NB4 (cell line): Measurements from ENCODE around the gene RAPGEF5.
A peak's percentile ranks its signal among the peaks of the same experiment; 100 is the strongest.

Experiments
- DNase-seq: peaks from one replicate; pipeline ENCODE4 v3.0.0; 2010; ENCODE audit warnings: low read depth
- H3K4me3 ChIP-seq: one replicate; pipeline ENCODE4 v1.5.1; 2011; ENCODE audit warnings: mild to moderate bottlenecking, low read depth, low read length, moderate library complexity
- CTCF ChIP-seq: IDR thresholded peaks from one replicate; pipeline ENCODE4 v1.5.1; 2012; ENCODE audit warnings: low read depth, low read length
- MYC ChIP-seq: IDR thresholded peaks from 2 replicates; pipeline ENCODE4 v1.6.1; 2011; ENCODE audit warnings: low read depth, low read length
- POLR2A ChIP-seq: IDR thresholded peaks from 2 replicates; pipeline ENCODE4 v1.6.1; 2011; ENCODE audit warnings: mild to moderate bottlenecking; ENCODE audit not compliant: insufficient read length; ENCODE audit errors: extremely low read depth
- TF ChIP-seq, protein P1 (sequence below): IDR thresholded peaks from 2 replicates; pipeline ENCODE4 v1.6.1; 2011; ENCODE audit warnings: low read depth, low read length

The RAPGEF5 gene

GRCh38 chr7:22317632-22318031 lies 39.3 kb downstream of the RAPGEF5 start:
- TF ChIP-seq POLR2A (no peak), MYC (no peak), CTCF (no peak)
- TF ChIP-seq, protein P1, sequence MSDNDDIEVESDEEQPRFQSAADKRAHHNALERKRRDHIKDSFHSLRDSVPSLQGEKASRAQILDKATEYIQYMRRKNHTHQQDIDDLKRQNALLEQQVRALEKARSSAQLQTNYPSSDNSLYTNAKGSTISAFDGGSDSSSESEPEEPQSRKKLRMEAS: no peak
- no peak for DNase-seq
- no peak overlapping the region for H3K4me3 ChIP-seq

DNA sequence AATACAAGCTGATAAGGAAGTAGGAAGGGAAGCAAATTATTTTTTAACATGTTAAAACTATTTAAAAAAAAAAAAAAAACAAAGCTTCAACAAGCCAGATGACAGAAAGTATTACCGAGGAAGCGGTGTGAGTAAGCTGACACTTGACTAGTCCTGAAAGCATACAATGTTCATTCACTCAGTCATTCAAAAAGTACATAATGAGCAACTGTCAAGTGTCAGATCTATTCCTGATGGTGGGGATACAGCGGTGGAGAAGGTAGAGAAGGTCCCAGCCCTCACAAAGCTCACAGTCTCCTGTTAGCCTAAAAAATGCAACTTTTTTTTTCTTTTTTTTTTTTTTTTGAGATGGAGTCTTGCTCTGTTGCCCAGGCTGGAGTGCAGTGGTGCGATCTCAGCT lies 40.0 kb downstream of the RAPGEF5 start:
- DNase-seq: no peak
- no peak overlapping the region for H3K4me3 ChIP-seq
- TF ChIP-seq, protein P1: no peak
- TF ChIP-seq MYC (no peak), POLR2A (no peak), CTCF (no peak)

- TF ChIP-seq CTCF: no peak
- no peak for TF ChIP-seq MYC
- no peak for TF ChIP-seq POLR2A
- TF ChIP-seq, protein P1: no peak
- no peak for DNase-seq
- no peak overlapping the region for H3K4me3 ChIP-seq
These were observed 49.1 kb downstream of the RAPGEF5 start for GRCh38 chr7:22307816-22308215.

- no peak for TF ChIP-seq CTCF
- no peak for TF ChIP-seq MYC
These were observed 51.2 kb downstream of the RAPGEF5 start for GRCh38 chr7:22305706-22306105.

DNA sequence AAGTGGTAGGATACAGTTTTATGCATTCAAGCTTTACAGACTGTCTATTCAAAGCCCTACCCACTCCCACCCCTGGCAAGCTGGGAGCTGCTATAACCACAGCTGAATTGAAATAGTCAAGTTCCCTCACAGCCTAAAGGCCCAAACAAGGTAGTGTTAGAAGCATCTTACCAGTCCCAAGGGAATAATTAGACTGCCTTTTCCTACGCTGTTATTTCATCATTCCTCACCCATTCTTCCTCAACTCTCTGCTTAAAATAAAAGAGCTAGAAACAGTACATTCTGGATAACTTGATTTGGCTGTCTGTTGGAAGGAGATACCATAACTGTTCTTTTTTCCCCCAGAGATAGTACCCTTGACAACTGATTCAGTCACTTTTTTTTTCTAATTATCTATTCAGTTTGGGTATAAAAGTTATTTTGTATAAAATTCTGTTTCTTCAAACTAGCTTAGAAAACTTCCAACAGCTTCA lies 54.0 kb downstream of the RAPGEF5 start:
- TF ChIP-seq, protein P1: no peak
- TF ChIP-seq POLR2A (no peak), CTCF (no peak), MYC (no peak)
- H3K4me3 ChIP-seq: no peak overlapping the region

More at GRCh38 chr7:22305706-22306105, 51.2 kb downstream of the RAPGEF5 start:
- no peak for DNase-seq
- H3K4me3 ChIP-seq: no peak overlapping the region

GRCh38 chr7:22302193-22302592 lies 54.8 kb downstream of the RAPGEF5 start:
- DNase-seq: no peak
- no peak overlapping the region for H3K4me3 ChIP-seq
- TF ChIP-seq, protein P1: no peak
- TF ChIP-seq CTCF (no peak), MYC (no peak), POLR2A (no peak)

More for the DNA sequence above, 54.0 kb downstream of the RAPGEF5 start:
- peak; percentile 50 for DNase-seq
